Stimulated activated CD8-positive, alpha-beta memory T cell treated with anti-CD3 and anti-CD28 coated beads, Interleukin-12 subunit alpha, Interleukin-12 subunit beta, amount 100 ng/mL, for 24 hours (primary cell): ENCODE data around the gene SYCP2L.
"Not testable (repeated sequence)": the region's sequence is repeated elsewhere in the genome, so short reads cannot be mapped to it uniquely, and the experiment has no call there.

Experiments used
- DNase-seq: peaks from one replicate; pipeline ENCODE4 v3.0.0-alpha.2; 2020; ENCODE audit errors: extremely low read depth

The SYCP2L gene

GRCh38 chr6:10880366-10880765 is 6.5 kb upstream of the SYCP2L start:
- DNase-seq, result no peak

- DNase-seq, result not testable (repeated sequence)
Measured at GRCh38 chr6:10882253-10882630, 4.6 kb upstream of the SYCP2L start.

GRCh38 chr6:10882657-10883171 is 4.1 kb upstream of the SYCP2L start:
- no peak for DNase-seq

DNA sequence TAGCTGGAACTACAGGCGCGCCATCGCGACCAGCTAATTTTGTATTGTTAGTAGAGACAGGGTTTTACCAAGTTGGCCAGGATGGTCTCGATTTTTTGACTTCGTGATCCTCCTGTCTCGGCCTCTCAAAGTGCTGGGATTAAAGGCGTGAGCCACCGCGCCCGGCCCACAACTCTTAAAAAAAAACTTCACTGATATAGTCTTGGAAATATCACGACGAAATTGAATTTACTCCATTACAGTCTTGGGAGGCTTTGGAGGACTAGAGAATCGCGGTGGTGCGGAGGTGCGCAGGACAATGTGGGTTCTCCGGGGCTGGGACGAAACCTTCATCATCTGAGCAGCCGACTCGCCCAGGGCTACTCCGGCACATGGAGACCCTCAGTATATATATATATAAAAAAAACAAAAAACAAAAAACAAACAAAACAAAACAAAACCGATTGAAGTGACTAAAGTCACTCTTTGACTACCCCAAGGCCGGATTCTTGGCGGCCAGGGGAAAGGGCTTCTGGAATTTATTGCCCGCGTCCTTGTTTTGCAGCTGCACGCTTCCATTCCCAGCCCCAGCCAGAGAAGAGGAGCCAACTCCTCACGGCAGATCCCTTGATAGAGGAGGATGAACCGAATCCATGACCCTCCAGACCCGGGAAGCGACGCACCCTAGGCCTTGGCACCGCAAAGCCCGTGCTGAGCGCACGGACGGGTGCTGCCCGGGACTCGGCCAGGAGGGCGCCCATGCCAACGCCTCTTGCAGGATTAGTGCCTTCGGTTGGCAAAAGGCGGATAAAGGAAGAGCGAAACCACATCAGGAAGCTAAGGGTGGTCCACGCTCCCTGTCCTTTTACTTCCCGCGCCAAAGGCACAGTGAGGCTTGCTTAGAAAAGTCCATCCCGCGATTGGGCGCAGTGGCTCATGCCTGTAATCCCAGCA is 3.3 kb upstream of the SYCP2L start:
- DNase-seq, result no peak

- no peak for DNase-seq
Measured at GRCh38 chr6:10884245-10884972, 2.4 kb upstream of the SYCP2L start.

DNA sequence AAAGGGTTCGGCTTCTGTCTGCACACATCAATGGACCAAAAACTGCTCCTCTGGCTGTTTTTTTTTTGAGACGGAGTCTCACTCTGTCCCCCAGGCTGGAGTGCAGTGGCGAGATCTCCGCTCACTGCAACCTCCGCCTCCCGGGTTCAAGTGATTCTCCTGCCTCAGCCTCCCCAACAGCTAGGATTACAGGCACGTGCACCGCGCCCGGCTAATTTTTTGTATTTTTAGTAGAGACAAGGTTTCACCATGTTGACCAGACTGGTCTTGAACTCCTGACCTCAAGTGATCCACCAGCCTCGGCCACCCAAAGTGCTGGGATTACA is 524 bp upstream of the SYCP2L start:
- DNase-seq, result not testable (repeated sequence)

DNA sequence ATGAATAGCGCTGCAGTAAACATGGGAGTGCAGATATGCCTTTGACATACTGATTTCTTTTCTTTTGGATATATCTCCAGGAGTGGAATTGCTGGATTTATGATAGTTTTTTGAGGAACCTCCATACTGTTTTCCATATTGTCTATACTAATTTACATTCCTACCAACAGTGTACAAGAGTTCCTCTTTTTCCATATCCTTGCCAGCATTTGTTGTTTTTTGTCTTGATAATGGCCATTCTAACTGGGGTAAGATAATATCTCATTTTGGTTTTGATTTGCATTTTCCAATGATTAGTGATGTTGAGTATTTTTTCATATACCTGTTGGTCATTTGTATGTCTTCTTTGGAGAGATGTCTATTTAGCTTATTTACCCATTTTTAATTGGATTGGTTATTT is 3.3 kb downstream of the SYCP2L start:
- no peak for DNase-seq

- DNase-seq, result no peak
Measured at GRCh38 chr6:10891960-10892359, 5.1 kb downstream of the SYCP2L start.

DNA sequence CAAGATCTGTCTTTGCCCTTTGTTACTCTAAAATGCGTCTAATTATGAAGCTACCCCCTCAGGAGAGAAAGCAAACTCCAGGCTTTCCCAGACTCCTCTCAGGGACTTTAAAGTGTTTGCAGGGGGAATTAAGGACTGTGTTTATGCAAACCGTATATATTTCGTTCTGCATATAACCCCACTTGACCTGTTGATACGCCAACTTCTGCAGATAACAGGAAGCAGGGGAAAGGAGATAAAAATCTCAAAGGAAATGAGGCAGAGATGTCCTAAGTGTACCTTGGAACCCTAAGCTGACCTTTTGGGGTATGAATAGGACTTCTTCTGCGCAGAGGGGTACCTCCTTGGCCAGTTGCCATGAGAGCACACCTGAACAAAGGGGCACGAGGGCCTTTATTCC is 8.1 kb downstream of the SYCP2L start:
- no peak for DNase-seq

- DNase-seq, result no peak
Measured at GRCh38 chr6:10896691-10897090, 9.8 kb downstream of the SYCP2L start.

GRCh38 chr6:10901770-10902169 is 14.9 kb downstream of the SYCP2L start:
- DNase-seq, result no peak

- DNase-seq, result no peak
Measured at GRCh38 chr6:10904015-10904414, 17.2 kb downstream of the SYCP2L start.

DNA sequence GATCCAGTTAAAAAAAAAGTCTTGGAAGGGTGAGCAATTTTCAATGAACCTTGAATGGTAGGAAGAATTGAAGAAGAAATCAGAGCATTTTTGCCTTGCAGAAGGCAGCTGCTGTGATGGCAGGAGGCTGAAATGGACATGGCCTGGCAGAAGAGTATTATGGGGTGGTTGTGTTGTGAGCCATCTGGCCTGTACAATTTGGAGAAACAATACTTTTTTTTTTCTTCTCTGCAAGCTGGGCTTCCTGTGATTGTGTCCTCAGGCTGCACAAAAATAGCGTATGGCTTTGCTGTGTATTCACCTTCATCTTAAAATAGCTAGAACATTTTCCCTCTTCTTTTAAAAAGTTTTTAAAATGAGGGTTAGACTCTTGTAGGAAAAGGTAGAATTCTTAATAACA is 21.4 kb downstream of the SYCP2L start:
- DNase-seq, result no peak

- not testable (repeated sequence) for DNase-seq
Measured at GRCh38 chr6:10919520-10919919, 32.7 kb downstream of the SYCP2L start.

GRCh38 chr6:10933126-10933525 is 46.3 kb downstream of the SYCP2L start:
- no peak for DNase-seq

DNA sequence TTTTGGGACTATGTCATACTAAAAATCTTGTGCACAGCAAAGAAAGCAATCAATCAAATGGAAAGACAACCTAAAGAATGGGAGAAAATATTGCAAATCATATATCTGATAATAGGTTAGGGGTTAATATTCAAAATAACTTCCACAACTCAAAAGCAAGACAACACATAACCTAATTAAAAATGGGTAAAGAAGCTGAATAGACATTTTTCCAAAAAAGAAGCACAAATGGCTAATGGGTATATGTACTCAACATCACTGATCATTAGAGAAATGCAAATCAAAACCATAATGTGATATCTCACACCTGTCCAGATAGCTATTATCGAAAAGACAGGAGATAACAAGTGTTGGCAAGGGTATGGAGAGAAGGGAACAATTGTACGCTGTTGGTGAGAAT is 53.0 kb downstream of the SYCP2L start:
- DNase-seq, result no peak

DNA sequence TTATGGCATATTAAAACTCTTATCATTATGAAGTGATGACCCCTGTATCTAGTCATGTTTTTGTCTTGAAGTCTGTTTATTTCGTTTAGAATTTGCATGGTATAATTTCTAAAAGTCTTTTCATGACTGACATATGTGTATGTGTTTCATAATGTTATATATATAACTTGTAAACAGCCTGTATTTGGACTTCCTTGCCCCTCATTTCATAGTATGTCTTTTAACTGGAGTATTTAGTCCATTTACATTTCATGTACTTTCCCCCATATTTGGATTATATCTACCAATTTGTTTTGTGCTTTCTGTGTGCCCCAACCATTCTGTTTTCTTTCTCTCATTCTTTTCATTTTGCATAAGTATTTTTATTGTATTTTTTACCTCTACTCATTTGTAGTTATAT is 59.0 kb downstream of the SYCP2L start:
- DNase-seq, result no peak

DNA sequence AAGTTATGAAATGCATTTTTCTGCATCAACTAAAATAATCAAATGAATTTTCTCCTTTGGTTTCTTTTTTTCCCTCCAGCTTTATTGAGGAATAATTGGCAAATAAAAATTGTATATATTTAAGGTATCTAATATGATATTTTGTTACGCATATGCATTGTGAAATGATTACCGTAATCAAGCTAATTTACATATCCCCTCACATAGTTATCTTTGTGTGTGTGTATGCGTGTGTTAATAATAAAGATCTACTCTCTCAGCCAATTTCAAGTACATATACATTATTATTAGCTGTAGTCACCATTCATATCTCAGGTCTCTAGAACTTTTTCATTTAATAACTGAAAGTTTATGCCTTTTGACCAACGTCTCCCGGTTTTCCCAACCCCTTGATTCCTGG is 61.1 kb downstream of the SYCP2L start:
- DNase-seq, result no peak

- DNase-seq, result no peak
Measured at GRCh38 chr6:10949579-10950490, 63.0 kb downstream of the SYCP2L start.

- no peak for DNase-seq
Measured at GRCh38 chr6:10951675-10952282, 64.9 kb downstream of the SYCP2L start.

DNA sequence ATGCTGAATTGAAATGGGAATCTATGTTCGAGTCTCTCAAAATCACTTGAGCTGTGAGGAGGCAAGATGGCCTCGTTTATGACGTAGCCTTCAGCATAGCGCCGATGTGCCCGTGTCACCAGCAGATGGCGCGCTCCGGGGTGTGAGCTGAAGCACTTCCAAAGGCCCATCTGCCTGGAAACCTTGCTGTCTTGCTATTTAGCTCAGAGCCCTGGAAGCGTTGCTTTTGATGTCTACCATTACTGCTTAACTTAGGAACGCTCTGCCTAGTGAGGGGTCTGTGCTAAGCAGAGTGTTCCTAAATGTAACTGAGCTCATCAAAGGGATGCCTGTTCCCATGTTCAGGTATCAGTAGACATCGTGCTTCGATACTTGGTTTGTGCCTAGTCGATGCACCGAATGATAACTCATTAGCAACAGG is 67.7 kb downstream of the SYCP2L start:
- peak; percentile 11 for DNase-seq
